B cell (primary cell): ENCODE results near the gene DPYSL3. TPM values are rescaled to one million over a fixed set of nuclear protein-coding genes. Genes with fewer than 3 reads are reported as not detected.

ENCODE experiments used
- ATAC-seq: fragments of 200-7000 bp; cut with Tn5 transposase; one replicate; pipeline ENCODE4 v1.10.0; 2021; ENCODE audit warnings: low read depth, mild to moderate bottlenecking, moderate number of reproducible peaks, moderate library complexity
- CTCF ChIA-PET: fragments of 350-600 bp; sonication (Branson Sonifier 250); formaldehyde crosslinking; loops from one replicate; lab custom pipeline; 2021; ENCODE audit warnings: antibody characterized with exemption, inconsistent platforms; lab: Charles Lee
- POLR2A ChIA-PET: fragments of 350-600 bp; sonication (Branson Sonifier 250); formaldehyde crosslinking; loops from one replicate; lab custom pipeline; 2021; ENCODE audit warnings: antibody characterized with exemption; lab: Charles Lee
- DNase-seq: peaks from one replicate; pipeline ENCODE4 v3.0.0; 2013
- H2AFZ ChIP-seq: 2 replicates; pipeline ENCODE4 v1.6.1; 2012; ENCODE audit warnings: mild to moderate bottlenecking, low read depth, low read length; ENCODE audit not compliant: insufficient read depth, poor library complexity, severe bottlenecking
- H3K27ac ChIP-seq, 2 donors: 1 replicate in 1 of 2; 2 replicates in 1 of 2; pipeline ENCODE4 v1.5.1; 2012 to 2013; ENCODE audit warnings: low read length in 2 of 2, mild to moderate bottlenecking in 2 of 2, moderate library complexity in 1 of 2
- H3K27me3 ChIP-seq, 4 experiments: fragments of 200-600 bp in 1 of 4; sonication (generic) in 1 of 4; replicated peaks in 1 of 4; 1 replicate in 2 of 4; 2 replicates in 2 of 4; pipeline versions ENCODE4 v1.6.1 to v1.7.0; 2013 to 2016; ENCODE audit warnings: low read length in 3 of 4, mild to moderate bottlenecking in 2 of 4, mixed read lengths in 1 of 4, moderate library complexity in 1 of 4; ENCODE audit not compliant: insufficient read depth in 4 of 4, control insufficient read depth in 3 of 4; ENCODE audit errors: control extremely low read depth in 1 of 4
- H3K36me3 ChIP-seq, 2 experiments: replicated peaks in 1 of 2; 1 replicate in 1 of 2; 2 replicates in 1 of 2; pipeline versions ENCODE4 v1.6.1 to v1.7.1; 2013; ENCODE audit warnings: low read length in 1 of 2; ENCODE audit not compliant: insufficient read depth in 2 of 2, control insufficient read depth in 1 of 2; ENCODE audit errors: control extremely low read depth in 1 of 2, extremely low read depth in 1 of 2
- H3K4me1 ChIP-seq, 2 donors: fragments of 200-600 bp in 1 of 2; sonication (generic) in 1 of 2; 1 replicate in 1 of 2; 2 replicates in 1 of 2; pipeline versions ENCODE4 v1.5.1 to v1.6.1; 2013 to 2017; ENCODE audit warnings: low read length in 2 of 2; ENCODE audit not compliant: control insufficient read depth in 2 of 2, insufficient read depth in 2 of 2
- H3K4me2 ChIP-seq: replicated peaks from 2 replicates; pipeline ENCODE3; 2012; ENCODE audit warnings: mild to moderate bottlenecking, low read depth, low read length; ENCODE audit not compliant: poor library complexity, severe bottlenecking
- H3K4me3 ChIP-seq, 5 experiments: fragments of 200-600 bp in 1 of 5; sonication (generic) in 1 of 5; 1 replicate in 3 of 5; 2 replicates in 2 of 5; pipeline versions ENCODE4 v1.5.1 to v1.7.0; 2011 to 2016; ENCODE audit warnings: low read length in 4 of 5, mild to moderate bottlenecking in 4 of 5, low read depth in 2 of 5, control low read depth in 1 of 5, moderate library complexity in 1 of 5; ENCODE audit not compliant: insufficient read depth in 1 of 5; ENCODE audit errors: control extremely low read depth in 1 of 5, extremely low read depth in 1 of 5
- H3K79me2 ChIP-seq: fragments of 200-600 bp; sonication (generic); one replicate; pipeline ENCODE4 v1.6.0; 2016; ENCODE audit warnings: low read length; ENCODE audit not compliant: control insufficient read depth, insufficient read depth
- H3K9ac ChIP-seq: fragments of 200-600 bp; sonication (generic); 2 replicates; pipeline ENCODE4 v1.6.1; 2017; ENCODE audit warnings: mild to moderate bottlenecking, low read length, moderate library complexity
- H3K9me3 ChIP-seq, 3 donors: one replicate each; pipeline versions ENCODE4 v1.6.1 to v1.7.1; 2013; ENCODE audit warnings: low read length in 2 of 3; ENCODE audit not compliant: control insufficient read depth in 2 of 3, insufficient read depth in 1 of 3; ENCODE audit errors: control extremely low read depth in 1 of 3
- H4K20me1 ChIP-seq: 2 replicates; pipeline ENCODE4 v1.6.0; 2012; ENCODE audit warnings: mild to moderate bottlenecking, low read length; ENCODE audit not compliant: insufficient read depth, control insufficient read depth, poor library complexity, severe bottlenecking
- H3K27ac Mint-ChIP-seq: one replicate; pipeline ENCODE4 v1.8.0; 2021; ENCODE audit warnings: mixed read lengths
- H3K27me3 Mint-ChIP-seq: one replicate; pipeline ENCODE4 v1.8.0; 2021; ENCODE audit warnings: mixed read lengths
- H3K4me1 Mint-ChIP-seq: one replicate; pipeline ENCODE4 v1.8.0; 2021; ENCODE audit warnings: mixed read lengths
- H3K4me3 Mint-ChIP-seq: one replicate; pipeline ENCODE4 v1.8.0; 2021; ENCODE audit warnings: mixed read lengths
- H3K9me3 Mint-ChIP-seq: one replicate; pipeline ENCODE4 v1.8.0; 2022; ENCODE audit warnings: mixed read lengths; ENCODE audit not compliant: insufficient read depth
- EZH2 ChIP-seq: IDR thresholded peaks from 2 replicates; pipeline ENCODE4 v1.6.1; 2012; ENCODE audit warnings: borderline replicate concordance, low read depth, mild to moderate bottlenecking, moderate library complexity, low read length; ENCODE audit not compliant: insufficient read depth, poor library complexity, severe bottlenecking
- WGBS: methylation state at CpG from one replicate; pipeline ENCODE4 v1.1.5; 2013; ENCODE audit warnings: missing lambda C conversion rate; ENCODE audit not compliant: insufficient coverage; 5-methylcytosine and 5-hydroxymethylcytosine counted together
- intact Hi-C: fragments of 100-400 bp; cut with micrococcal nuclease; formaldehyde crosslinking; loops from one replicate; pipeline ENCODE4 v1.10.0; 2022
- polyA plus RNA-seq: library from polyadenylated mRNA; depleted of rRNA; stranded (reverse); fragments of >200 nt; gene quantifications from 2 replicates; pipeline ENCODE4 v1.2.3, GENCODE V29; 2012
- total RNA-seq, 2 donors: library from RNA; stranded (reverse); fragments of 120-200 nt in 1 of 2; gene quantifications; 1 replicate in 1 of 2; 2 replicates in 1 of 2; pipeline versions ENCODE4 v1.2.3 to v1.2.4, GENCODE V29; 2013 to 2022
- TF ChIP-seq, protein P1 (sequence below): fragments of 200-600 bp; IDR thresholded peaks from one replicate; pipeline ENCODE4 v1.8.0; 2022; ENCODE audit warnings: antibody characterized with exemption, mild to moderate bottlenecking

DPYSL3 gene
- total and polyA plus RNA-seq, 2 donors (not counting 1 experiment from before 2014, with no cell fraction given) = not detected

DNA sequence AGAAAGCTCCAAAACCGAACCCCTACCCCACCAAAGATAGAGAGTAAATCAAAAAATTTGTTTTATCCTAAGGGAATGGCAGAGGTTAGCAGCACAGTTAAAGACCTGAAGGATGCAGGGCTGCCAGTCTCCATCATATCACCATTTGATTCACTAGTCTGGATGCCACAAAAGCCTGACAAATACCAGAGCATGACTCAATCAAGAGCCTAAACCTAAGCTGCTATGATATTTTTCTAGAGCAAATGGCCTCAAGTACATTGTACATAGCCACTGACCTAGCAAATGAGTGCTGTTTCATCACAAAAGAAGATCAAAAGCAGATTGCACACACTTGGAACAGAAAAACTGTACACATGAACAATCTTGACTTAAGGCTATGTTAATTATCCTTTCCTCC is 48.0 kb downstream of the DPYSL3 start:
- DNase-seq = no peak
- no peak overlapping the region for H3K9ac ChIP-seq
- no peaks in the 10 kb centered on the region for H4K20me1 ChIP-seq
- TF ChIP-seq, protein P1, sequence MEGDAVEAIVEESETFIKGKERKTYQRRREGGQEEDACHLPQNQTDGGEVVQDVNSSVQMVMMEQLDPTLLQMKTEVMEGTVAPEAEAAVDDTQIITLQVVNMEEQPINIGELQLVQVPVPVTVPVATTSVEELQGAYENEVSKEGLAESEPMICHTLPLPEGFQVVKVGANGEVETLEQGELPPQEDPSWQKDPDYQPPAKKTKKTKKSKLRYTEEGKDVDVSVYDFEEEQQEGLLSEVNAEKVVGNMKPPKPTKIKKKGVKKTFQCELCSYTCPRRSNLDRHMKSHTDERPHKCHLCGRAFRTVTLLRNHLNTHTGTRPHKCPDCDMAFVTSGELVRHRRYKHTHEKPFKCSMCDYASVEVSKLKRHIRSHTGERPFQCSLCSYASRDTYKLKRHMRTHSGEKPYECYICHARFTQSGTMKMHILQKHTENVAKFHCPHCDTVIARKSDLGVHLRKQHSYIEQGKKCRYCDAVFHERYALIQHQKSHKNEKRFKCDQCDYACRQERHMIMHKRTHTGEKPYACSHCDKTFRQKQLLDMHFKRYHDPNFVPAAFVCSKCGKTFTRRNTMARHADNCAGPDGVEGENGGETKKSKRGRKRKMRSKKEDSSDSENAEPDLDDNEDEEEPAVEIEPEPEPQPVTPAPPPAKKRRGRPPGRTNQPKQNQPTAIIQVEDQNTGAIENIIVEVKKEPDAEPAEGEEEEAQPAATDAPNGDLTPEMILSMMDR = no peak
- no peak for TF ChIP-seq EZH2
- peaks cover 21% of the 10 kb centered on the region for H3K27me3 Mint-ChIP-seq
- no peaks in the 10 kb centered on the region for H3K79me2 ChIP-seq
- H3K4me3 ChIP-seq = no peak overlapping the region
- no peak overlapping the region for H2AFZ ChIP-seq
- H3K27ac Mint-ChIP-seq = no peak overlapping the region
- no peaks in the 10 kb centered on the region for H3K4me1 ChIP-seq
- ChIA-PET CTCF (no interaction called here), POLR2A (no interaction called here)
- no peak overlapping the region for H3K27ac ChIP-seq
- ATAC-seq = no peak
- intact Hi-C loops = no loop called here
- no peak overlapping the region for H3K4me3 Mint-ChIP-seq
- peaks cover 0 to 3% (median 0%) of the 10 kb centered on the region in 3 donors for H3K9me3 ChIP-seq
- no peaks in the 10 kb centered on the region for H3K36me3 ChIP-seq
- no peak overlapping the region for H3K4me2 ChIP-seq
- WGBS = no CpG with 5 or more reads among the region's 1 CpG
- H3K4me1 Mint-ChIP-seq = no peaks in the 10 kb centered on the region
- H3K9me3 Mint-ChIP-seq = no peaks in the 10 kb centered on the region
- peaks cover 0 to 5% (median 0%) of the 10 kb centered on the region in 4 experiments for H3K27me3 ChIP-seq

- no peaks in the 10 kb centered on the region for H3K36me3 ChIP-seq
- H3K4me3 Mint-ChIP-seq = no peak overlapping the region
- no peaks in the 10 kb centered on the region for H3K79me2 ChIP-seq
- TF ChIP-seq, protein P1 = no peak
- no peak for TF ChIP-seq EZH2
- H3K27me3 ChIP-seq = peaks cover 0 to 8% (median 0%) of the 10 kb centered on the region in 4 experiments
- H3K4me2 ChIP-seq = no peak overlapping the region
- intact Hi-C loops = no loop called here
- POLR2A ChIA-PET = no interaction called here
- ATAC-seq (no peak), DNase-seq (no peak)
- no peak overlapping the region for H3K9ac ChIP-seq
- no peak overlapping the region for H3K4me3 ChIP-seq
- no peak overlapping the region for H3K27ac ChIP-seq
- no peaks in the 10 kb centered on the region for H3K4me1 ChIP-seq
- peaks cover 0 to 3% (median 0%) of the 10 kb centered on the region in 3 donors for H3K9me3 ChIP-seq
- no peak overlapping the region for H2AFZ ChIP-seq
- CTCF ChIA-PET = no interaction called here
- H3K27me3 Mint-ChIP-seq = peaks cover 33% of the 10 kb centered on the region
- no peaks in the 10 kb centered on the region for H3K9me3 Mint-ChIP-seq
- no peak overlapping the region for H3K27ac Mint-ChIP-seq
- H4K20me1 ChIP-seq = no peaks in the 10 kb centered on the region
- WGBS = 83% methylated on average over 2 of the region's 2 CpGs
- no peaks in the 10 kb centered on the region for H3K4me1 Mint-ChIP-seq
Observed at GRCh38 chr5:147460380-147460779, 49.5 kb downstream of the DPYSL3 start.
